D341Med (cell line): Measurements from ENCODE around the gene KSR1.
"Not testable (repeated sequence)": the region's sequence is repeated elsewhere in the genome, so short reads cannot be mapped to it uniquely, and the experiment has no call there.

Source experiments
- DNase-seq: peaks from one replicate; pipeline ENCODE4 v3.0.0; 2012; ENCODE audit warnings: low spot score

KSR1 gene

DNA sequence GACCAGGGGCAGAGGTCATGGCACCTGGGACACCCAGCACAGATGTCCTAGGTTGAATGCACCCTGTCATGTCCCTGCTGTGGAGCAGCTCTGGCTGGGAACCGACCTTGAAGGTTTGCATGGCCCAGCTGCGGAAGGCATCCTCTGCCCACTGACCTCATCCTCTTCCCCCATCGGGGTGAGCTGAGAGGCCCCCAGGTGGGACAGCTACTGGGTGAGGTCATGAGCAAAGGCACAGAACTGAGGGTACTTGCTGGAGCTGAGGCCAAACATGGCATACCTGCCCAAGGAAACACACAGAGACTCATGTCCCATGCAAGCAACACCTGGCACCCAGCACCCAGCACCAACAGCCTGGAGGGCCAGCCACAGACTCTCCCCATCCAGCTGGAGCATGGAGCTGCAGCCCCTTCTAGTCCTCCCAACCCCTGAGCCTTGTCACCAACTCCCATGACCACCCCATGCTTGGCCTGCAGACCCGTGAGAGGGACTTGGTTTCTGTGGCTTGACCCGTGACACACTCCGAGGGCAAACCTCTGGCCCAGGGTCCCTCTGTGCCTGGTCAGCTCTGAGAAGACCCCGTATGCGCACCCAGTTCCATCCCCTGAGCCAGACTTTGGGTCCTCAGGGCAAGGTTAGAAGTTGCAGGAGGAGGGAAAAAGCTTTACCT is 207.8 kb downstream of the KSR1 start:
- DNase-seq: no peak

DNA sequence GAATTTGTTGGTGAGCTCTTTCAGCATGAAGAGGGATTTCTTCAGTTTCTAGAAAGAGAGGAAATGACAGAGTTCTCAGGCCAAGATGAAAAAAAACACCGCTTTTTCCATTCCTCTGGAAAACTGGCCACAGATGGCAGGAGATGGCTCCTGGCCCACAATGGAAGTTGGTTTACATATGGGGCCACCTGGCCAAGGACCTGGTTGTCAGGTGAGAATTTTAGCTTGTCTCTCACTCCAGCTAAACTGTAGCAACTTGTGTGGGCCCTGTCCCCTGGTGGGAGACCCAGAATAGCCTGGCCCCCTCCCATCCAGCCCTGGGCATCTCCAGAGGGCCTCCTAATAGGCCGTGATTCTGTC is 208.3 kb downstream of the KSR1 start:
- DNase-seq: no peak

DNA sequence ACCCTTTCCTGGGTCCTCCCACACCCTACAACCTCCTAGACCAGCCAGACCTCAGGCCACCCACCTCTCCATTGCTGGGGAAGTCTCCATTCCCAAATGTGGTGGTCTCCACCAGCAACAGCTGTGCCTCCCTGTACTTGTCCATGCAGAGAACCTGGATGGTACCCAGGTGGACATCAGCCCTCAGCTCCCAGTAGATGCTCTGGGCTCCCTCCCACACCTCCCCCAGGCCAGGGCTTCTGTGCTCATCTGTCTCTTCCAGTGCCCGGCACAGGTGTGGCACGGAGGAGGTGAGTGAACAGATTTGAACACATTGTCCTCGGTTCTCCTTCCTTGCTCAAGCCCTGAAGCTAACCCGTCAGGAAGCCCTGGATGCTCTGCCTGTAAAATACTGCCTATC is 209.3 kb downstream of the KSR1 start:
- DNase-seq: no peak

DNA sequence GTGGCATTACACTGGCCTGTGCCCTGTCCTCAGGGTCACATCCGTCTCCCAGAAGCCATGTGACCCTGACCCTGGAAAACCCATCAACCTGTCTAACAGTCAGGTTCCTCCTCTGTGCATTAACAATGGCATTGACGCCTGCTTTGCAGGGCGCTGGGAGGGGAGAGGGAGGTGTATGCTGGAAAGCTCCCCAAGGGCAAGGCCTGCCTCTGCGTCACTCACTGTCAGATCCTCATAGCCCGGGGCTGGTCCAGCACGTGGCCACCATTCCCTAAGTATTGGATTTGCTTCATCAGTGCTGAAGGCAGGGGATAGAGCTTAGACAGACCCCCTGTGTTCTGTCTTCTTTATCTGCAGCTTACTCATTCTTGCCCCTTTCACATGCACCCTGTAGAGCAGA is 210.0 kb downstream of the KSR1 start:
- not testable (repeated sequence) for DNase-seq

DNA sequence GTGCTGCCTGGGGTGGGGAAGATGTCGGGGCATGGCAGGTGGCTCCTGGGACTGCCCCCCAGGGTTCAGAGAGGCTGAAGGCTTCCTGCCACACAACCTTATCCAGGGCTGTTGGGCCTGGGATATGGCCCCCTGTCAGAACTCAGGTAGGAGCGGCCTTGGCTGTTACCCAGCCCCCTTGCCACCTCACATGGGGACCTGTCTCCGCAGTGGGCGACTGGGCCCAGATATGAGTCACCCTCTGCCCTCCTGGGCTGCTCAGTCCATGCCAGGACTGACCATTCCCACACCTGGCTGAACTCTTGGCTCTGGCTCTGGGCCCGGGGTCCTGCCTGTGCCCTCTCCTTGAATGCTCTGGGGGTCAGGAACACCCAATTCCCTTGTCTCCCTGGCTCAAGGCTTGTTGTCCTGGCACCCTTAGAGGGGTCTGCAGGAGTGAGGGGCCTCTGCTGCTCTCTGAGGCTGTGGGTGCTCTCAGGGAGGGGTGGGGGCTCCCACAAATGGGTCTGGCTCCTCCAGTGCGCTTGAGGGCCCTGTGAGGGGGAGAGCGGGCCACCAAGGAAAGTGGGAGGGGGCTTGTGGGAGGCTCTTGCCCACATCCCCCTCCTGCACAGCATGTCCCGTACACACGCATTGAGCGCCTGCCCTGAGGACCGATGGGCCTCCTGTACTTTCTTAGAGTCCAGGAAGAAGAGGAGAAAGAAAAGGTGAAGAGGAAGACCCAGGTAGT is 210.7 kb downstream of the KSR1 start:
- DNase-seq: no peak

DNA sequence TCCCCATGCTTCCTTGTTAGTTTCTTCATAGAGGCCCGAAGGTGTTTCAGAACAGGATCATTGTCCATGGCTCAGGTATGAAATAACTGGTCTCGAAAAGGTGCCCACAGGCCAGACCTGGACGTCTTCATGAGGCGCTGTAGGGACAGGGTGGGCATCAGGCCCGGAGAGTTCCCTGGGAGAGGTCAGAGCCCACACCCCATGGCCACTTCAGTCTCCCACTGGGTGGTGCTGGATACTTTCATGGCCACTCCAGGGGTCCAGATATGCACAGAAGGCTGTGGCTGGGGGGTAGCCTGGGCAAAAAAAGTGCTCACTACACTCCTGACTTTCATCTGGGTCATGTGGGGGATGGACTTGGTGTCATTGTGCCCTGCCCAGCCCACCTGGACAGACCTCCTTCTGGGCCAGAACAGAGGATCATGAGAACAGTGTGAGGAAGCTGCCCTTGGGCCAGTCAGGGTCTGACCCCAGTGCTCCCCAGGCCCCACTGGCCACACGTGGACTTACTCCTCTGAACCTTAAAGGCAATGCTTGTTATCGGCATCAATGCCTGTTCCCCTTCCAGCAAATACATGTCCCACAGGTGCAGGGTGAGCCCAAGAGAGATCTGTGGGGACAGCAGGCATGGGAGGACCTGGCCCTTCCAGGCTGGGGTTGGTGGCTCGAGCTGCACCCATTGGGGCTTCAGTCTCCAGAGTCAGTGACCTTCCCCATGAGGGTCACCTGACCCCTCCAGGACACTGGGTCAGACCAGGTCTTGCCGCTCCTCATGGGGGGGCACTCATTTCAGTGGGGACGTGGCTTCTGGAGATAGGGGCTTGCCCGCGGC is 211.6 kb downstream of the KSR1 start:
- DNase-seq: no peak

DNA sequence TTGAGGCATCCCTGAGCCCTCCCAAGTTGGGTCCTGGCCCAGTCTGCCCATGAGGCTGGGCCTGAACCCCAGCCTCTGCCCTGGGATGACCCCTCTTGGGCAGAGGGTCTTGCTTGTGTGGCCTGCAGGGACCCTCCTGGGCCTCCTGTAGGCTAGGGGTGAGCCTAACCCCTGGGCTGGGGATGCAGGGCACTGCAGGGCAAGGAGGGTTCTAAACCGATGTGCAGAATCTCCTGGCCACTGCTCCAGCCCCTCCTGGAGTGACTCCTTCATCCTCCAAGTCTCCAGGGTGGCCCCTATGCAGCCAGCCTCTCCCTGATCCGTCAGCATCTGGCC is 212.2 kb downstream of the KSR1 start:
- no peak for DNase-seq

DNA sequence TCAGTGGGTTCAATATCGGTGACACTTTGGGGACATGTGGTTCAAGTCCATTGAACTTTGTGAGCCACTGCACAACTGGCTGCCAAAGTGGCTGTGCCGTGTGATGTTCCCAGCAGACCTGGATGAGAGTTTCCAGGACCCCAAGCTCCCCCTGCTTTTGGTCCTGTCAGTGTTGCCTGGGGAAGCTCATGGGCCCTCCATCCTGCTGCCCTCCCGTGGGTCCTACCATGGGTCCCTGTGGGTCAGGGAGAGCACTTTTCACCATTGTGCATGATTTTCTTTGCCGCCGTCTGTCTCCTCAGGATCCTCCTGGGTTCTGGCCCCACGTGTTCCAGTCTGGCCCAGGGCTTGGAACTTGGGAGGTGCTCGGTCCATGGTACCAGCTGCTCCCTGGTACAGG is 212.9 kb downstream of the KSR1 start:
- no peak for DNase-seq

DNA sequence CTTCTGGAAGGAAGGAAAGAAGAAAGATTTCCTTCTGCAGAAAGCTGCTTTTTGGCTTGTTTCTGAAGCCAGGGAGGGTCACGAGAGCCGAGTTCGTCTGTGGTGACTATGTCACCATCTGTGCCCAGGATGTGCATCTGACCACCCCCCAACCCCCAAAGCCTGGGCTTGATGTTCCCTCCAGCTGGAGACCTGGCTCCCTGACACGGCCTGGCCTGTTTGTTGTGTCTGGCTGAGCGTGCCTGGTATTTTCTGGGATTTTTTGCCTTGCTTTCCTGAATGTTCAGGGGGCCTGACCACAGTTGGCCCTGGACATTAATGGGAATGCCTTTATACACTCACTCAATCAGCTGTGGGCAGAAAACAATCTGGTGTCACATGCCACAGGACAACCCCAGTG is 213.6 kb downstream of the KSR1 start:
- no peak for DNase-seq

DNA sequence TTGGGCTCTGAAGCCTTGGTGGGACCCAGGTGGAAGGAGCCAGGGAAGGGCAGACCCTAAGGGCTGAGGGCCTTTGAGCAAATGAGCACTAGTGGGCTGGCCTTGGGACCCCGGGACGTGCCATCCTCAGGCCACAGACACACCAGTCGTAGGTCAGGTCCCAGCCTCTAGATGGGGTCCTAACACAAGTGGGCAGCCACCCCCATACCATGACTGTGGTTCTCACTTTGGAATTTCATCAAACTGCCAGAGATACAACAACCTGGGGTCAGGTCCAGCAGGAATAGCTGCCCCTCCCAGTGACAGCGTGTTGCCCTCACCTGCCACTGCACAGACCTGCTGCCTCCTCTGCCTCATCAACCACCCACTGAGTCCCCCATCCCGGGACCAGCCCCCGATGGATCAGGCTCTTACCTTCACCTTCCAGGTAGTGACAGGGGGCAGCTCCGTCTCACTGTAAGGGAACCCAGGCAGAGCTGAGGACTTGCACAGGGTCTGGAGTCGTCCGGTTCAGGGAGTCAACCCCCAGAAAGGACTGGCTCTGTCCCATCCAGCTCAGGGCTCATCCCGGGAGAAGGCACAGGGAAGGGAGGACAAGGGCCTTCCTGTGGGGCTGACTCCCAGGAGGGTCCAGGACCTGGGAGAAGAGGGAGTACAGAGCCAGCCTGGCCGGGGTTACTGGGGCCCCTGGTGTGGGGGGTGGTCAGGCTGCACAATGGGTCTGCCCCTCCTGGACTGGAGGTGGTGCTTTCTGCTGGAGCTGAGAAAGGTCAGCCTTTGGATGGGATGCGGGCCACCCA is 214.7 kb downstream of the KSR1 start:
- no peak for DNase-seq

DNA sequence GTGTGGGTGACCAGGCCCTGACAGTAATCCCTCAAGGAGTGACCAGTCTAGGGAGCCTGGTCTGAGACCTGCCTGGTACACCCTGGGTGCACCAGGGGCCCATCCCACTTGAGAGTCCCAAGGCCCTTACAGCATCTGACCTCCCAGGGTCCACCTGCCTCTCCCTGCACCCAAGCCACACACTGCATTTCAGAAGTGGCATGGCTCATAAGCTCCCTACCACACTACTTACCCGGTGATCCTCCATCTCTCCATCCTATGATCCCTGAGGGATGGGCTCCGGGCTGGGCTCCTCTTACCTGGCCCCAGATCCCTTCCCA is 215.3 kb downstream of the KSR1 start:
- no peak for DNase-seq

DNA sequence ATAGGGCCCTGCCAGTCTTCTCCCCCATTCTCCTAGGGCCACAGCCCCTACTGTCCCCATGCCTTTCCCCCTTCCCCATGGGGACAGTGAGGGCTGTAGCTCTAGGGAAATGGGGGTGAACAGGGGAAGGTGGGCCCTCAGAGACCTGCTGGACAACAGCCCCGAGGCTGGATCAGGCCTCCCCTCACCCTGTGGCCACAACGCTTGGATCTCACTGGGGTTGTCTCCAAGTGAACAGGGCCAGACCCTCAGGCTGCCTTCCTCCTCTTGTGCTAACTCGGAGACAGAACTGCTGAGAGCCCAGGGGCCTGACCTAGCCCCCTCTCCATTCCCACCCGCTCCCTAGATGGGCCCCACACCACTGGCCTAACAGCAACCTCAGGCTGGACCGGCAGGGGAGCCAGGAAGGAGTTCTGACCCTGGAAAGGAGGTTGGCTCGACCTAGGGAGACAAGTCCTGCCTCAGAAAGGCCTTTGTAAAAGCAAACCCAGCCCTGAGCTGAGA is 215.8 kb downstream of the KSR1 start:
- DNase-seq: not testable (repeated sequence)

DNA sequence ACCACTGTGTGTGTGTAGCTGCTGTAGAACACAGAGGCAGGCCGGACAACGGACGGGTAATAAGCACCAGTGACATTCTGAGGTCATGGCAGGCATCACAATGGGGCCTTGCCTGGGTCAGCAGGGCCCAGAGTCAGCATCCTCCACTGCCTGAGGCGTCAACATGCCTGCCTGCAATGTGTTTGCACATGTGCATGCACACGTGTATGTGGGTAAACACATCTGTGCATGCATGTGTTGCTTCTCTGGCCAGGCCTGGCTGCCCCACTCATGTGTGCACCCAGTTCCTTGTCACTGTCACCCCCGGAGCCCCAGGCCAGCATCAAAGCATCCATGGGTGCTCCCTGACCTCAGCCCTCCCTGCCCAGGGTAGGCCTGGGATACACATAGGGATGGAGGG is 218.1 kb downstream of the KSR1 start:
- no peak for DNase-seq
